ENCODE data around the gene TMEM26.

Gene TMEM26

GRCh38 chr10:61448841-61449600 lies 4.2 kb downstream of the TMEM26 start:
- H3K4me3 ChIP-seq (ENCODE audit: low read depth, low read length), result no peak overlapping the region
- TF ChIP-seq CTCF (IDR thresholded peaks at IDR 0.05; ENCODE audit: low read depth, low read length), result no peak

- no peak for TF ChIP-seq CTCF (IDR thresholded peaks at IDR 0.05; ENCODE audit: low read depth, low read length)
- H3K4me3 ChIP-seq (ENCODE audit: low read depth, low read length), result no peak overlapping the region
Observed at GRCh38 chr10:61448091-61448490, 5.1 kb downstream of the TMEM26 start.

- TF ChIP-seq CTCF (IDR thresholded peaks at IDR 0.05; ENCODE audit: low read depth, low read length), result no peak
Observed at GRCh38 chr10:61439058-61439609, 14.0 kb downstream of the TMEM26 start.

GRCh38 chr10:61438141-61438988 lies 14.8 kb downstream of the TMEM26 start:
- H3K4me3 ChIP-seq (ENCODE audit: low read depth, low read length), result no peak overlapping the region
- no peak for TF ChIP-seq CTCF (IDR thresholded peaks at IDR 0.05; ENCODE audit: low read depth, low read length)

More at GRCh38 chr10:61439058-61439609, 14.0 kb downstream of the TMEM26 start:
- H3K4me3 ChIP-seq (ENCODE audit: low read depth, low read length), result no peak overlapping the region

- no peak for TF ChIP-seq CTCF (IDR thresholded peaks at IDR 0.05; ENCODE audit: low read depth, low read length)
- no peak overlapping the region for H3K4me3 ChIP-seq (ENCODE audit: low read depth, low read length)
Observed at GRCh38 chr10:61423178-61423577, 30.0 kb downstream of the TMEM26 start.

GRCh38 chr10:61417661-61418060 lies 35.5 kb downstream of the TMEM26 start:
- TF ChIP-seq CTCF (IDR thresholded peaks at IDR 0.05; ENCODE audit: low read depth, low read length), result no peak
- no peak overlapping the region for H3K4me3 ChIP-seq (ENCODE audit: low read depth, low read length)
